ENCODE measurements around the gene OR52N4. TPM values are rescaled to one million over a fixed set of nuclear protein-coding genes. Genes with fewer than 3 reads are reported as not detected.

The OR52N4 gene
- total RNA-seq, 1 experiment from 2014 or later, result not detected

- DNase-seq (ENCODE audit: unreplicated experiment), result no peak
- intact Hi-C loops (cut with micrococcal nuclease), result no loop called here
- BruUV-seq (replicated peaks), result no TSS peak
- no peak overlapping the region for H3K27ac Mint-ChIP-seq (ENCODE audit: low read depth, unreplicated experiment)
- no peak overlapping the region for H3K4me3 Mint-ChIP-seq (ENCODE audit: unreplicated experiment)
- H3K27me3 Mint-ChIP-seq (ENCODE audit: insufficient read depth, unreplicated experiment), result peaks cover 65% of the 10 kb centered on the region
- H3K9me3 Mint-ChIP-seq (ENCODE audit: unreplicated experiment), result no peaks in the 10 kb centered on the region
- H3K36me3 Mint-ChIP-seq (ENCODE audit: insufficient read depth, unreplicated experiment), result no peaks in the 10 kb centered on the region
- no peak for TF ChIP-seq CTCF (IDR thresholded peaks at IDR 0.05; ENCODE audit: unreplicated experiment)
- H3K4me1 Mint-ChIP-seq (ENCODE audit: insufficient read depth, unreplicated experiment), result no peaks in the 10 kb centered on the region
- ChIA-PET POLR2A (no interaction called here), CTCF (interaction anchor here (0.6 to 1.0 kb wide), 2 partner anchors 9 to 244 kb away, joined by 3 to 4 read pairs; no protein-coding TSS in a partner anchor)
Measured at GRCh38 chr11:5719703-5720495, 34.1 kb upstream of the OR52N4 start.

GRCh38 chr11:5722622-5723021 lies 31.4 kb upstream of the OR52N4 start:
- BruUV-seq (replicated peaks), result no TSS peak
- ChIA-PET CTCF (no interaction called here), POLR2A (no interaction called here)
- Mint-ChIP-seq H3K9me3 (ENCODE audit: unreplicated experiment) (no peaks in the 10 kb centered on the region), H3K4me3 (ENCODE audit: unreplicated experiment) (no peak overlapping the region), H3K36me3 (ENCODE audit: insufficient read depth, unreplicated experiment) (no peaks in the 10 kb centered on the region), H3K27ac (ENCODE audit: low read depth, unreplicated experiment) (no peak overlapping the region), H3K4me1 (ENCODE audit: insufficient read depth, unreplicated experiment) (no peaks in the 10 kb centered on the region), H3K27me3 (ENCODE audit: insufficient read depth, unreplicated experiment) (peaks cover 91% of the 10 kb centered on the region)
- intact Hi-C loops (cut with micrococcal nuclease), result no loop called here
- no peak for TF ChIP-seq CTCF (IDR thresholded peaks at IDR 0.05; ENCODE audit: unreplicated experiment)
- DNase-seq (ENCODE audit: unreplicated experiment), result no peak

- no TSS peak for BruUV-seq (replicated peaks)
- POLR2A ChIA-PET, result no interaction called here
Measured at GRCh38 chr11:5726351-5726750, 27.7 kb upstream of the OR52N4 start.

GRCh38 chr11:5727691-5728090 lies 26.4 kb upstream of the OR52N4 start:
- ChIA-PET CTCF (interaction anchor here (1.0 kb wide), 1 partner anchor 346 kb away, joined by 4 read pairs; no protein-coding TSS in a partner anchor), POLR2A (no interaction called here)
- Mint-ChIP-seq H3K36me3 (ENCODE audit: insufficient read depth, unreplicated experiment) (no peaks in the 10 kb centered on the region), H3K9me3 (ENCODE audit: unreplicated experiment) (no peaks in the 10 kb centered on the region), H3K27me3 (ENCODE audit: insufficient read depth, unreplicated experiment) (peaks cover 58% of the 10 kb centered on the region), H3K4me3 (ENCODE audit: unreplicated experiment) (no peak overlapping the region), H3K27ac (ENCODE audit: low read depth, unreplicated experiment) (no peak overlapping the region), H3K4me1 (ENCODE audit: insufficient read depth, unreplicated experiment) (no peaks in the 10 kb centered on the region)
- no peak for DNase-seq (ENCODE audit: unreplicated experiment)
- no peak for TF ChIP-seq CTCF (IDR thresholded peaks at IDR 0.05; ENCODE audit: unreplicated experiment)
- no TSS peak for BruUV-seq (replicated peaks)
- intact Hi-C loops (cut with micrococcal nuclease), result no loop called here

More at GRCh38 chr11:5726351-5726750, 27.7 kb upstream of the OR52N4 start:
- Mint-ChIP-seq H3K27ac (ENCODE audit: low read depth, unreplicated experiment) (no peak overlapping the region), H3K27me3 (ENCODE audit: insufficient read depth, unreplicated experiment) (peaks cover 65% of the 10 kb centered on the region), H3K4me1 (ENCODE audit: insufficient read depth, unreplicated experiment) (no peaks in the 10 kb centered on the region), H3K36me3 (ENCODE audit: insufficient read depth, unreplicated experiment) (no peaks in the 10 kb centered on the region), H3K9me3 (ENCODE audit: unreplicated experiment) (no peaks in the 10 kb centered on the region), H3K4me3 (ENCODE audit: unreplicated experiment) (no peak overlapping the region)
- no peak for TF ChIP-seq CTCF (IDR thresholded peaks at IDR 0.05; ENCODE audit: unreplicated experiment)
- DNase-seq (ENCODE audit: unreplicated experiment), result no peak
- CTCF ChIA-PET, result interaction anchor here (0.6 kb wide), 3 partner anchors 15 to 519 kb away, joined by 3 read pairs; partner anchors contain the start of gene TRIM5
- intact Hi-C loops (cut with micrococcal nuclease), result no loop called here

Data from MCF 10A (cell line).